Fibroblast of lung (primary cell): ENCODE results near the gene JADE2. TPM values are rescaled to one million over a fixed set of nuclear protein-coding genes. Genes with fewer than 3 reads are reported as not detected.
"Not testable (repeated sequence)": the region's sequence is repeated elsewhere in the genome, so short reads cannot be mapped to it uniquely, and the experiment has no call there.

Experiments used
- DNase-seq, 2 donors: peaks; one replicate each; pipeline versions ENCODE4 v3.0.0 to v3.0.0-alpha.2; 2010; ENCODE audit warnings: low read depth in 2 of 2
- H2AFZ ChIP-seq: 2 replicates; pipeline ENCODE4 v1.5.1; 2012; ENCODE audit warnings: low read length, control low read depth, inconsistent platforms
- H3K27ac ChIP-seq: 2 replicates; pipeline ENCODE4 v1.5.1; 2011; ENCODE audit warnings: low read length, control low read depth; ENCODE audit not compliant: insufficient read depth
- H3K27me3 ChIP-seq: 2 replicates; pipeline ENCODE4 v1.5.1; 2011; ENCODE audit warnings: mild to moderate bottlenecking, low read length; ENCODE audit not compliant: control insufficient read depth, insufficient read depth
- H3K36me3 ChIP-seq: 2 replicates; pipeline ENCODE4 v1.5.1; 2011; ENCODE audit warnings: low read length; ENCODE audit not compliant: control insufficient read depth, insufficient read depth
- H3K4me1 ChIP-seq: 2 replicates; pipeline ENCODE4 v1.5.1; 2011; ENCODE audit warnings: low read length; ENCODE audit not compliant: control insufficient read depth, insufficient read depth; ENCODE audit errors: extremely low read depth
- H3K4me2 ChIP-seq: 2 replicates; pipeline ENCODE4 v1.5.1; 2011; ENCODE audit warnings: low read length, control low read depth; ENCODE audit not compliant: insufficient read depth; ENCODE audit errors: extremely low read depth
- H3K4me3 ChIP-seq, 4 experiments: fragments of 200-600 bp in 1 of 4; sonication (generic) in 1 of 4; replicated peaks in 1 of 4; 2 replicates each; pipeline ENCODE4 v1.5.1; 2011 to 2016; ENCODE audit warnings: low read length in 4 of 4, low read depth in 3 of 4, mild to moderate bottlenecking in 3 of 4, control low read depth in 2 of 4, inconsistent platforms in 1 of 4, mixed read lengths in 1 of 4; ENCODE audit not compliant: insufficient read depth in 1 of 4; ENCODE audit errors: control extremely low read depth in 1 of 4
- H3K79me2 ChIP-seq: 2 replicates; pipeline ENCODE4 v1.5.1; 2012; ENCODE audit warnings: mild to moderate bottlenecking, low read length, inconsistent platforms; ENCODE audit not compliant: control insufficient read depth, insufficient read depth
- H3K9ac ChIP-seq: 2 replicates; pipeline ENCODE4 v1.5.1; 2011; ENCODE audit warnings: mild to moderate bottlenecking, low read length, control low read depth; ENCODE audit not compliant: insufficient read depth
- H3K9me3 ChIP-seq: 2 replicates; pipeline ENCODE4 v1.5.1; 2012; ENCODE audit warnings: low read depth, low read length; ENCODE audit not compliant: control insufficient read depth, insufficient read depth
- H4K20me1 ChIP-seq: 2 replicates; pipeline ENCODE4 v1.5.1; 2011; ENCODE audit warnings: low read length; ENCODE audit not compliant: control insufficient read depth, insufficient read depth; ENCODE audit errors: extremely low read depth
- EZH2 ChIP-seq: IDR thresholded peaks from 2 replicates; pipeline ENCODE4 v1.5.1; 2012; ENCODE audit warnings: low read length, control low read depth, mild to moderate bottlenecking; ENCODE audit errors: missing control alignments
- polyA plus RNA-seq, 2 donors: library from polyadenylated mRNA; depleted of rRNA in 1 of 2; stranded (reverse) in 1 of 2; unstranded in 1 of 2; fragments of >200 nt; gene quantifications; 2 replicates each; pipeline ENCODE4 v1.2.1, GENCODE V29; 2011 to 2012; ENCODE audit warnings: missing spikeins in 1 of 2
- total RNA-seq: library from RNA; depleted of rRNA; stranded (reverse); fragments of >200 nt; gene quantifications from 2 replicates; pipeline ENCODE4 v1.2.1, GENCODE V29; 2014
- TF ChIP-seq, protein P1 (sequence below), 2 donors: IDR thresholded peaks in 1 of 2; conservative IDR thresholded peaks in 1 of 2; 1 replicate in 1 of 2; 2 replicates in 1 of 2; pipeline ENCODE4 v1.5.1; 2011 to 2012; ENCODE audit warnings: low read length in 2 of 2, control low read depth in 1 of 2, inconsistent platforms in 1 of 2, low read depth in 1 of 2, mild to moderate bottlenecking in 1 of 2

JADE2 gene
- total and polyA plus RNA-seq, 2 donors (not counting 1 experiment from before 2014, with no cell fraction given): 10.0 to 45.9 TPM

DNA sequence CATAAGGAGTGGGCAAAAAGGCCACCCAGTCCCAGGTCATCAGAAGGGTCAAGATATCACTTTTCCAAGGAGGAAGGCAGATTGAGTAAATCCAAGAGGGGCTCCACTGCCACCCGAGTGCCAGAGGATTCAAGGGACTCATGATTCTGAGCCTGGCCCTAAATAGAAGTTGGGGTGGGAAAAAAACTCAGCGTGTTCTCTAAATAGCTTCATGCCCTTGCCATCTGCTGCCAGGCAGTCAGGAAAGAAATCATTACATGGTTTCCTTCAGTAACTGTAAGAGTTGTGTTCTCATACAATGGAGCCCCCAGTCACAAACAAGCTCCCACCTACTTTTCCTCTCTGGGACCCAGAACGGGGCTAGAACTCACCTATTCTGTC lies 70.0 kb downstream of the JADE2 start:
- Histone ChIP-seq H2AFZ (no peak overlapping the region), H3K36me3 (no peaks in the 10 kb centered on the region), H3K27me3 (no peaks in the 10 kb centered on the region), H3K79me2 (no peaks in the 10 kb centered on the region), H3K9me3 (no peaks in the 10 kb centered on the region), H3K4me3 (no peak overlapping the region), H4K20me1 (no peaks in the 10 kb centered on the region), H3K4me2 (no peak overlapping the region), H3K27ac (no peak overlapping the region), H3K9ac (no peak overlapping the region), H3K4me1 (peaks cover 3% of the 10 kb centered on the region)
- TF ChIP-seq EZH2: no peak
- TF ChIP-seq, protein P1, sequence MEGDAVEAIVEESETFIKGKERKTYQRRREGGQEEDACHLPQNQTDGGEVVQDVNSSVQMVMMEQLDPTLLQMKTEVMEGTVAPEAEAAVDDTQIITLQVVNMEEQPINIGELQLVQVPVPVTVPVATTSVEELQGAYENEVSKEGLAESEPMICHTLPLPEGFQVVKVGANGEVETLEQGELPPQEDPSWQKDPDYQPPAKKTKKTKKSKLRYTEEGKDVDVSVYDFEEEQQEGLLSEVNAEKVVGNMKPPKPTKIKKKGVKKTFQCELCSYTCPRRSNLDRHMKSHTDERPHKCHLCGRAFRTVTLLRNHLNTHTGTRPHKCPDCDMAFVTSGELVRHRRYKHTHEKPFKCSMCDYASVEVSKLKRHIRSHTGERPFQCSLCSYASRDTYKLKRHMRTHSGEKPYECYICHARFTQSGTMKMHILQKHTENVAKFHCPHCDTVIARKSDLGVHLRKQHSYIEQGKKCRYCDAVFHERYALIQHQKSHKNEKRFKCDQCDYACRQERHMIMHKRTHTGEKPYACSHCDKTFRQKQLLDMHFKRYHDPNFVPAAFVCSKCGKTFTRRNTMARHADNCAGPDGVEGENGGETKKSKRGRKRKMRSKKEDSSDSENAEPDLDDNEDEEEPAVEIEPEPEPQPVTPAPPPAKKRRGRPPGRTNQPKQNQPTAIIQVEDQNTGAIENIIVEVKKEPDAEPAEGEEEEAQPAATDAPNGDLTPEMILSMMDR (conservative IDR thresholded peaks at IDR 0.05 in 1 of 2, IDR thresholded peaks at IDR 0.05 in 1 of 2; ENCODE audit: low read depth in 1 of 2, low read length in 2 of 2): no peak
- no peak for DNase-seq

DNA sequence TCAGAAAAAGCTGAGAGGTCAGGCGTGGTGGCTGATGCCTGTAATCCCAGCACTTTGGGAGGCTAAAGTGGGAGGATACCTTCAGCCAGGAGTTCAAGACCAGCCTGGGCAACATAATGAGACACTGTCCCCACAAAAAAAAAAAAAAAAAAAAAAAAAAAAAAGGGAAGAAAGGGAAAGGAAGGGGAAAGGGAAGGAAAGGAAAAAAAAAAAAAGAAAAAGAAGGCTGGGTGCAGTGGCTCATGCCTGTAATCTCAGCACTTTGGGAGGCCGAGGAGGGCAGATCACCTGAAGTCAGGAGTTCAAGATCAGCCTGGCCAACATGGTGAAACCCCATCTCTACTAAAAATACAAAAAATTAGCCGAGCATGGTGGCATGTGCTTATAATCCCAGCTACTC lies 74.3 kb downstream of the JADE2 start:
- H3K9ac ChIP-seq, H3K4me3 ChIP-seq, H3K27ac ChIP-seq, H3K79me2 ChIP-seq, DNase-seq, H3K36me3 ChIP-seq, H3K27me3 ChIP-seq, H3K4me1 ChIP-seq, H3K4me2 ChIP-seq, H2AFZ ChIP-seq, H4K20me1 ChIP-seq, H3K9me3 ChIP-seq: not testable (repeated sequence)

DNA sequence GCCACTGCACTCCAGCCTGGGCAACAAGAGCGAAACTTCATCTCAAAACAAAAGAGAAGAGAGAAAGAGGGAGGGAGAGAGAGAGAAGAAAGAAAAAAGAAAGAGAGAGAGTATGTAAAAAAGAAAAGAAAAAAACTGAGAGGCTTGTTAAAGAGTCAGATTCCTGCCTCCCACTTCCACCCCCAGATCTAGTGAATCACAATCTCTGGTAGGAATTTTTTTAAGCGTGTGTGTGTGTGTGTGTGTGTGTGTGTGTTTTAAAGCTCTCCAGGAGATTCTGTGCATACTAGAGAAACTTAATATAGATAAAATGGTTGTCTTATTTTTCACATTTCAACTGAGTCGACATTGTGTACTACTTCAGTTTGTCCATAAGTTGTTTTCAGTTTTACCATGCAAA lies 75.1 kb downstream of the JADE2 start:
- Histone ChIP-seq H3K27ac (no peak overlapping the region), H3K4me1 (peaks cover 2% of the 10 kb centered on the region), H3K4me2 (no peak overlapping the region), H3K27me3 (no peaks in the 10 kb centered on the region), H3K79me2 (no peaks in the 10 kb centered on the region), H2AFZ (no peak overlapping the region), H3K9me3 (no peaks in the 10 kb centered on the region), H3K4me3 (no peak overlapping the region), H3K36me3 (no peaks in the 10 kb centered on the region), H3K9ac (no peak overlapping the region), H4K20me1 (no peaks in the 10 kb centered on the region)
- DNase-seq: peak in 1 of 2 donors; percentile 89
- no peak for TF ChIP-seq EZH2
- TF ChIP-seq, protein P1 (conservative IDR thresholded peaks at IDR 0.05 in 1 of 2, IDR thresholded peaks at IDR 0.05 in 1 of 2; ENCODE audit: low read depth in 1 of 2, low read length in 2 of 2): no peak
